H1 (cell line): ENCODE data around the gene SLC23A3. TPM values are rescaled to one million over a fixed set of nuclear protein-coding genes. Genes with fewer than 3 reads are reported as not detected.

Experiments
- CTCF ChIA-PET: fragments of 300-600 bp; sonication (Branson Sonifier 250); formaldehyde crosslinking; loops from one replicate; lab custom pipeline; 2021; ENCODE audit not compliant: partially characterized antibody; lab: Charles Lee
- POLR2A ChIA-PET: fragments of 300-600 bp; sonication (Branson Sonifier 250); formaldehyde crosslinking; loops from one replicate; lab custom pipeline; 2021; ENCODE audit warnings: inconsistent platforms; ENCODE audit not compliant: partially characterized antibody; lab: Charles Lee
- DNase-seq, 2 experiments: peaks; one replicate each; pipeline versions ENCODE4 v3.0.0 to v3.0.0-alpha.2; 2010 to 2022; ENCODE audit warnings: low spot score in 2 of 2, low read depth in 1 of 2, mixed read lengths in 1 of 2
- FAIRE-seq: peaks from 2 replicates; lab custom pipeline; 2011; peaks lifted over from hg19 to GRCh38; lab: Jason Lieb, UNC
- H2AFZ ChIP-seq: 2 replicates; pipeline ENCODE4 v1.8.1; 2012; ENCODE audit warnings: low read length, inconsistent platforms
- H2AK5ac ChIP-seq: 2 replicates; pipeline ENCODE4 v1.6.1; 2013; ENCODE audit warnings: low read depth, low read length
- H2BK120ac ChIP-seq: replicated peaks from 2 replicates; pipeline ENCODE3; 2013; ENCODE audit warnings: low read depth, low read length, inconsistent platforms
- H2BK12ac ChIP-seq: 2 replicates; pipeline ENCODE4 v1.6.1; 2013; ENCODE audit warnings: low read depth, low read length
- H2BK15ac ChIP-seq: 2 replicates; pipeline ENCODE4 v1.6.1; 2013; ENCODE audit warnings: low read length
- H2BK20ac ChIP-seq: 2 replicates; pipeline ENCODE4 v1.6.1; 2013; ENCODE audit warnings: low read length
- H2BK5ac ChIP-seq: 2 replicates; pipeline ENCODE4 v1.6.1; 2013; ENCODE audit warnings: low read depth, low read length
- H3K14ac ChIP-seq: 2 replicates; pipeline ENCODE4 v1.6.1; 2013; ENCODE audit warnings: inconsistent platforms; ENCODE audit not compliant: insufficient read length
- H3K18ac ChIP-seq: 2 replicates; pipeline ENCODE4 v1.6.1; 2013; ENCODE audit warnings: low read length; ENCODE audit errors: extremely low read depth
- H3K23ac ChIP-seq: 2 replicates; pipeline ENCODE4 v1.6.1; 2013; ENCODE audit warnings: inconsistent platforms; ENCODE audit not compliant: insufficient read length
- H3K23me2 ChIP-seq: 2 replicates; pipeline ENCODE4 v1.6.1; 2013; ENCODE audit warnings: low read depth, low read length
- H3K27ac ChIP-seq: 2 replicates; pipeline ENCODE4 v1.6.1; 2011; ENCODE audit warnings: low read depth, low read length, inconsistent platforms
- H3K27me3 ChIP-seq, 4 experiments: replicated peaks in 1 of 4; 1 replicate in 1 of 4; 2 replicates in 3 of 4; pipeline versions ENCODE4 v1.6.1 to v1.8.1; 2011 to 2013; ENCODE audit warnings: low read length in 3 of 4, mild to moderate bottlenecking in 3 of 4, inconsistent platforms in 2 of 4, mixed read lengths in 2 of 4, moderate library complexity in 1 of 4; ENCODE audit not compliant: control insufficient read depth in 3 of 4, insufficient read depth in 3 of 4; ENCODE audit errors: extremely low read depth in 1 of 4
- H3K36me3 ChIP-seq, 4 experiments: 2 replicates each; pipeline versions ENCODE4 v1.6.1 to v1.8.1; 2011 to 2013; ENCODE audit warnings: mild to moderate bottlenecking in 4 of 4, low read length in 3 of 4, moderate library complexity in 2 of 4, control low read depth in 1 of 4, inconsistent platforms in 1 of 4; ENCODE audit not compliant: insufficient read depth in 4 of 4, control insufficient read depth in 2 of 4
- H3K4ac ChIP-seq: replicated peaks from 2 replicates; pipeline ENCODE3; 2013; ENCODE audit warnings: low read length, low read depth, mixed read lengths, inconsistent platforms; ENCODE audit not compliant: insufficient read length
- H3K4me1 ChIP-seq, 4 experiments: replicated peaks in 1 of 4; 1 replicate in 1 of 4; 2 replicates in 3 of 4; pipeline versions ENCODE4 v1.6.1 to v1.8.1; 2011 to 2013; ENCODE audit warnings: low read length in 3 of 4, inconsistent platforms in 2 of 4, mixed read lengths in 1 of 4; ENCODE audit not compliant: insufficient read depth in 4 of 4, control insufficient read depth in 3 of 4
- H3K4me2 ChIP-seq, 2 experiments: 2 replicates each; pipeline versions ENCODE4 v1.6.1 to v1.8.1; 2011 to 2013; ENCODE audit warnings: low read depth in 2 of 2, low read length in 2 of 2, control low read depth in 1 of 2, inconsistent platforms in 1 of 2, mild to moderate bottlenecking in 1 of 2; ENCODE audit not compliant: insufficient read depth in 1 of 2
- H3K4me3 ChIP-seq, 4 experiments: fragments of 200-600, 300-600 bp in 1 of 4; sonication (generic), shearing (Covaris generic), sonication (Bioruptor Twin) in 1 of 4; 2 replicates each; pipeline versions ENCODE4 v1.5.1 to v1.8.1; 2011 to 2016; ENCODE audit warnings: low read length in 4 of 4, low read depth in 3 of 4, control low read depth in 2 of 4, inconsistent platforms in 2 of 4, mild to moderate bottlenecking in 2 of 4, mixed read lengths in 1 of 4, moderate library complexity in 1 of 4; ENCODE audit not compliant: insufficient read depth in 2 of 4; ENCODE audit errors: extremely low read depth in 1 of 4
- H3K56ac ChIP-seq: replicated peaks from 2 replicates; pipeline ENCODE3; 2013; ENCODE audit warnings: low read depth, mild to moderate bottlenecking, mixed read lengths, low read length, inconsistent platforms; ENCODE audit not compliant: insufficient read length
- H3K79me1 ChIP-seq: 2 replicates; pipeline ENCODE4 v1.6.1; 2013; ENCODE audit warnings: low read depth, low read length, control low read depth
- H3K79me2 ChIP-seq, 2 experiments: 2 replicates each; pipeline versions ENCODE4 v1.6.1 to v1.8.1; 2012 to 2013; ENCODE audit warnings: low read length in 2 of 2, mild to moderate bottlenecking in 2 of 2, inconsistent platforms in 1 of 2; ENCODE audit not compliant: insufficient read depth in 2 of 2, control insufficient read depth in 1 of 2
- H3K9ac ChIP-seq, 4 experiments: replicated peaks in 1 of 4; 1 replicate in 1 of 4; 2 replicates in 3 of 4; pipeline versions ENCODE4 v1.6.1 to v1.8.1; 2011 to 2013; ENCODE audit warnings: low read depth in 3 of 4, low read length in 3 of 4, control low read depth in 2 of 4, mild to moderate bottlenecking in 2 of 4, moderate library complexity in 2 of 4, inconsistent platforms in 1 of 4; ENCODE audit errors: extremely low read depth in 1 of 4
- H3K9me3 ChIP-seq, 2 experiments: 2 replicates each; pipeline versions ENCODE4 v1.6.1 to v1.8.1; 2012 to 2013; ENCODE audit warnings: mild to moderate bottlenecking in 2 of 2, moderate library complexity in 2 of 2, control low read depth in 1 of 2, inconsistent platforms in 1 of 2, low read depth in 1 of 2, low read length in 1 of 2, mixed read lengths in 1 of 2; ENCODE audit not compliant: insufficient read depth in 2 of 2
- H4K20me1 ChIP-seq, 2 experiments: replicated peaks in 1 of 2; 2 replicates each; pipeline versions ENCODE3 to v1.8.1; 2011 to 2013; ENCODE audit warnings: inconsistent platforms in 2 of 2, low read length in 2 of 2, mild to moderate bottlenecking in 1 of 2; ENCODE audit not compliant: insufficient read depth in 2 of 2, control insufficient read depth in 1 of 2
- H4K5ac ChIP-seq: 2 replicates; pipeline ENCODE4 v1.6.1; 2013; ENCODE audit warnings: low read length, low read depth, mixed read lengths, inconsistent platforms; ENCODE audit not compliant: insufficient read length
- H4K8ac ChIP-seq: 2 replicates; pipeline ENCODE4 v1.8.0; 2013; ENCODE audit warnings: mild to moderate bottlenecking, moderate library complexity, low read length, inconsistent platforms; ENCODE audit not compliant: insufficient read depth; ENCODE audit errors: extremely low read depth
- H4K91ac ChIP-seq: replicated peaks from 2 replicates; pipeline ENCODE3; 2013; ENCODE audit warnings: low read length, mixed read lengths, inconsistent platforms; ENCODE audit not compliant: insufficient read length
- ATF2 ChIP-seq: IDR thresholded peaks from 2 replicates; pipeline ENCODE4 v1.6.1; 2012; ENCODE audit warnings: low read length, inconsistent platforms
- CHD1 ChIP-seq: IDR thresholded peaks from 2 replicates; pipeline ENCODE4 v1.6.1; 2012; ENCODE audit warnings: low read depth, low read length, improper control_type of control experiment
- CHD2 ChIP-seq: IDR thresholded peaks from 2 replicates; pipeline ENCODE4 v1.6.1; 2012; ENCODE audit warnings: low read length, improper control_type of control experiment
- CREB1 ChIP-seq: IDR thresholded peaks from 2 replicates; pipeline ENCODE4 v1.6.1; 2012; ENCODE audit warnings: inconsistent platforms
- EP300 ChIP-seq, 2 experiments: IDR thresholded peaks; 1 replicate in 1 of 2; 2 replicates in 1 of 2; pipeline ENCODE4 v1.6.1; 2011 to 2012; ENCODE audit warnings: low read depth in 2 of 2, low read length in 2 of 2, mild to moderate bottlenecking in 2 of 2, borderline replicate concordance in 1 of 2, inconsistent platforms in 1 of 2, moderate library complexity in 1 of 2
- FOSL1 ChIP-seq: IDR thresholded peaks from 2 replicates; pipeline ENCODE4 v1.6.1; 2011; ENCODE audit warnings: mild to moderate bottlenecking, low read depth, low read length, moderate library complexity; ENCODE audit not compliant: insufficient read depth
- KDM1A ChIP-seq: fragments of 200-600, 300-600 bp; sonication (generic); IDR thresholded peaks from 2 replicates; pipeline ENCODE4 v1.7.1; 2016; ENCODE audit warnings: mild to moderate bottlenecking, low read length, borderline replicate concordance
- KDM5A ChIP-seq: fragments of 200-600 bp; IDR thresholded peaks from 2 replicates; pipeline ENCODE4 v1.7.1; 2012; ENCODE audit warnings: mild to moderate bottlenecking, low read length, inconsistent platforms, mixed read lengths
- MAFK ChIP-seq: IDR thresholded peaks from 2 replicates; pipeline ENCODE4 v1.6.1; 2012; ENCODE audit warnings: low read depth, mild to moderate bottlenecking, improper control_type of control experiment, low read length
- RBBP5 ChIP-seq: IDR thresholded peaks from 2 replicates; pipeline ENCODE4 v1.7.1; 2012; ENCODE audit warnings: low read depth, mild to moderate bottlenecking, inconsistent platforms, low read length, moderate library complexity, borderline replicate concordance
- SP2 ChIP-seq: IDR thresholded peaks from 2 replicates; pipeline ENCODE4 v1.6.1; 2012; ENCODE audit warnings: mild to moderate bottlenecking, low read length, inconsistent platforms
- WGBS, 2 experiments: shearing (Covaris generic) in 1 of 2; methylation state at CpG; one replicate each; pipeline versions ENCODE4 v1.1.6 to v1.1.7; 2013 to 2015; ENCODE audit warnings: low lambda C conversion rate in 2 of 2, mixed read lengths in 2 of 2, inconsistent platforms in 1 of 2, low coverage in 1 of 2, missing lambda C conversion rate in 1 of 2; ENCODE audit not compliant: insufficient replicate concordance in 2 of 2, insufficient coverage in 1 of 2, insufficient read length in 1 of 2; ENCODE audit errors: extremely low coverage in 1 of 2, missing lambda C conversion rate in 1 of 2; 5-methylcytosine and 5-hydroxymethylcytosine counted together
- polyA plus RNA-seq, 7 experiments: library from polyadenylated mRNA; depleted of rRNA in 3 of 7; stranded (reverse) in 5 of 7; unstranded in 2 of 7; fragments of >200 nt in 5 of 7; fragments of 200-250 nt in 2 of 7; gene quantifications; 1 replicate in 5 of 7; 2 replicates in 1 of 7; 4 replicates in 1 of 7; pipeline versions ENCODE4 v1.2.1 to v1.2.3, GENCODE V29; 2011 to 2013; ENCODE audit warnings: missing spikeins in 2 of 7, mixed read lengths in 2 of 7
- total RNA-seq: library from RNA; stranded (reverse); fragmentation: NEBNext Ultra II Directional; extraction: Animal tissue kit (Norgen Biotek cat#: 25700); gene quantifications from 2 replicates; pipeline ENCODE4 v1.2.1, GENCODE V29; 2021

SLC23A3 gene
- total and polyA plus RNA-seq, 2 of the 8 experiments (the other 6 are each of a cell fraction or from before 2014, with no cell fraction given) = 0.35 to 0.84 TPM

- POLR2A ChIA-PET = no interaction called here
- TF ChIP-seq CHD1 = no peak
- no peak for TF ChIP-seq KDM1A
- no peak for TF ChIP-seq MAFK
- no peak for TF ChIP-seq FOSL1
- no peak for TF ChIP-seq SP2
- no peak for TF ChIP-seq CHD2
- no peak for TF ChIP-seq CREB1
- TF ChIP-seq EP300 (IDR thresholded peaks at IDR 0.05; ENCODE audit: borderline replicate concordance in 1 of 2, low read depth in 2 of 2, low read length in 2 of 2) = no peak
- no peak for TF ChIP-seq RBBP5
- no peak for TF ChIP-seq ATF2
- TF ChIP-seq KDM5A = no peak
Observed at GRCh38 chr2:219123356-219124135, 46.3 kb downstream of the SLC23A3 start.

More at GRCh38 chr2:219123356-219124135, 46.3 kb downstream of the SLC23A3 start:
- no peak overlapping the region for H3K4ac ChIP-seq
- H3K4me2 ChIP-seq = no peak overlapping the region
- H3K79me1 ChIP-seq = no peaks in the 10 kb centered on the region
- 83% methylated on average over 8 of the region's 8 CpGs; no CpG with 5 or more reads in 1 of the 2 experiments for WGBS, 2 experiments
- H3K36me3 ChIP-seq = no peaks in the 10 kb centered on the region
- H3K79me2 ChIP-seq = no peaks in the 10 kb centered on the region
- H2BK120ac ChIP-seq = no peak overlapping the region
- H3K18ac ChIP-seq = no peak overlapping the region
- no peak overlapping the region for H3K27ac ChIP-seq
- no peak overlapping the region for H3K23ac ChIP-seq
- H4K8ac ChIP-seq = no peak overlapping the region
- H2BK15ac ChIP-seq = no peak overlapping the region
- H3K4me3 ChIP-seq = no peak overlapping the region
- no peak overlapping the region for H2AK5ac ChIP-seq
- H3K27me3 ChIP-seq = no peaks in the 10 kb centered on the region
- FAIRE-seq = no peak
- no peaks in the 10 kb centered on the region for H3K9me3 ChIP-seq
- no peaks in the 10 kb centered on the region; a peak in 2 of 7 replicates for H3K4me1 ChIP-seq
- CTCF ChIA-PET = interaction anchor here (0.6 to 37.2 kb wide), 11 partner anchors 9 to 128 kb away, joined by 3 to 1777 read pairs (median 21); partner anchors contain the start of genes CFAP65 and IHH
- peaks cover 0 to 2% of the 10 kb centered on the region in 2 experiments for H4K20me1 ChIP-seq
- no peak overlapping the region for H4K5ac ChIP-seq
- no peak overlapping the region for H3K56ac ChIP-seq
- H2AFZ ChIP-seq = no peak overlapping the region
- H2BK12ac ChIP-seq = no peak overlapping the region
- DNase-seq = no peak
- H3K23me2 ChIP-seq = no peaks in the 10 kb centered on the region
- H2BK20ac ChIP-seq = no peak overlapping the region
- H3K14ac ChIP-seq = no peak overlapping the region
- no peak overlapping the region for H2BK5ac ChIP-seq
- no peak overlapping the region for H3K9ac ChIP-seq
- H4K91ac ChIP-seq = no peak overlapping the region
